Measurements from ENCODE around the gene ANKRD24.

GRCh38 chr19:4185413-4186086 is 3.1 kb downstream of the ANKRD24 start:
- TF ChIP-seq CTCF (IDR thresholded peaks at IDR 0.05; ENCODE audit: insufficient read depth, low read length, poor library complexity, severe bottlenecking), result no peak
- TF ChIP-seq EZH2phosphoT487 (conservative IDR thresholded peaks at IDR 0.05; ENCODE audit: low read length), result no peak
